A673 (cell line): Measurements from ENCODE around the gene SLC6A12. TPM values are rescaled to one million over a fixed set of nuclear protein-coding genes. Genes with fewer than 3 reads are reported as not detected.

Experiments
- BruUV-seq: library from RNA; stranded (reverse); fragments of 400-500 nt; replicated peaks from 2 replicates; lab custom pipeline; 2021; lab: Mats Ljungman, UMichigan
- CTCF ChIA-PET: fragments of 300-600 bp; sonication (Branson Sonifier 250); formaldehyde crosslinking; loops from one replicate; lab custom pipeline; 2022; ENCODE audit warnings: antibody characterized with exemption; lab: Charles Lee
- POLR2A ChIA-PET: fragments of 300-600 bp; sonication (Branson Sonifier 250); formaldehyde crosslinking; loops from one replicate; lab custom pipeline; 2022; ENCODE audit warnings: antibody characterized with exemption; ENCODE audit not compliant: low non-redundant PET; lab: Charles Lee
- DNase-seq: peaks from one replicate; pipeline ENCODE4 v3.0.0-alpha.2; 2015; ENCODE audit warnings: low spot score
- H3K27ac ChIP-seq: fragments of 200-600 bp; sonication (generic); 2 replicates; pipeline ENCODE4 v1.5.1; 2016; ENCODE audit warnings: mixed run types, low read depth, mild to moderate bottlenecking, mixed read lengths, antibody characterized with exemption, low read length; ENCODE audit not compliant: poor library complexity, severe bottlenecking
- H3K27me3 ChIP-seq: fragments of 200-600 bp; sonication (generic); replicated peaks from 2 replicates; pipeline ENCODE4 v1.6.1; 2017; ENCODE audit warnings: mixed run types, low read depth, mild to moderate bottlenecking, mixed read lengths, antibody characterized with exemption, low read length; ENCODE audit not compliant: insufficient read depth, poor library complexity
- H3K36me3 ChIP-seq: fragments of 200-600 bp; sonication (generic); 2 replicates; pipeline ENCODE4 v1.6.1; 2016; ENCODE audit warnings: mixed run types, mild to moderate bottlenecking, mixed read lengths, antibody characterized with exemption, low read length; ENCODE audit not compliant: insufficient read depth, poor library complexity, severe bottlenecking
- H3K4me1 ChIP-seq: fragments of 200-600 bp; sonication (generic); 2 replicates; pipeline ENCODE4 v1.6.1; 2017; ENCODE audit warnings: mixed run types, mild to moderate bottlenecking, mixed read lengths, antibody characterized with exemption, low read length; ENCODE audit not compliant: insufficient read depth, poor library complexity, severe bottlenecking
- H3K4me3 ChIP-seq: fragments of 200-600 bp; sonication (generic); 2 replicates; pipeline ENCODE4 v1.5.1; 2016; ENCODE audit warnings: low read depth, mixed run types, mild to moderate bottlenecking, mixed read lengths, low read length; ENCODE audit not compliant: poor library complexity, severe bottlenecking
- H3K9me3 ChIP-seq: fragments of 200-600 bp; sonication (generic); 2 replicates; pipeline ENCODE4 v1.6.1; 2016; ENCODE audit warnings: mixed run types, low read depth, mild to moderate bottlenecking, mixed read lengths, antibody characterized with exemption, low read length; ENCODE audit not compliant: poor library complexity, severe bottlenecking
- CTCF ChIP-seq: fragments of 300-800, 200-600 bp; sonication (generic); conservative IDR thresholded peaks from 2 replicates; pipeline ENCODE4 v1.5.1; 2017; ENCODE audit warnings: low read depth, mild to moderate bottlenecking, antibody characterized with exemption, low read length, moderate library complexity, mixed read lengths
- EZH2 ChIP-seq: fragments of 200-600 bp; sonication (generic); IDR thresholded peaks from 2 replicates; pipeline ENCODE4 v1.6.1; 2017; ENCODE audit warnings: borderline replicate concordance, low read depth, mild to moderate bottlenecking, mixed read lengths, antibody characterized with exemption, low read length; ENCODE audit not compliant: poor library complexity, severe bottlenecking
- intact Hi-C: fragments of 100-400 bp; cut with micrococcal nuclease; formaldehyde crosslinking; loops from one replicate; pipeline ENCODE4 v1.10.0; 2022; ENCODE audit not compliant: unreplicated experiment
- total RNA-seq: library from RNA; stranded (reverse); gene quantifications from 2 replicates; pipeline ENCODE4 v1.2.3, GENCODE V29; 2021

SLC6A12 gene
- total RNA-seq, 1 experiment from 2014 or later = not detected

DNA sequence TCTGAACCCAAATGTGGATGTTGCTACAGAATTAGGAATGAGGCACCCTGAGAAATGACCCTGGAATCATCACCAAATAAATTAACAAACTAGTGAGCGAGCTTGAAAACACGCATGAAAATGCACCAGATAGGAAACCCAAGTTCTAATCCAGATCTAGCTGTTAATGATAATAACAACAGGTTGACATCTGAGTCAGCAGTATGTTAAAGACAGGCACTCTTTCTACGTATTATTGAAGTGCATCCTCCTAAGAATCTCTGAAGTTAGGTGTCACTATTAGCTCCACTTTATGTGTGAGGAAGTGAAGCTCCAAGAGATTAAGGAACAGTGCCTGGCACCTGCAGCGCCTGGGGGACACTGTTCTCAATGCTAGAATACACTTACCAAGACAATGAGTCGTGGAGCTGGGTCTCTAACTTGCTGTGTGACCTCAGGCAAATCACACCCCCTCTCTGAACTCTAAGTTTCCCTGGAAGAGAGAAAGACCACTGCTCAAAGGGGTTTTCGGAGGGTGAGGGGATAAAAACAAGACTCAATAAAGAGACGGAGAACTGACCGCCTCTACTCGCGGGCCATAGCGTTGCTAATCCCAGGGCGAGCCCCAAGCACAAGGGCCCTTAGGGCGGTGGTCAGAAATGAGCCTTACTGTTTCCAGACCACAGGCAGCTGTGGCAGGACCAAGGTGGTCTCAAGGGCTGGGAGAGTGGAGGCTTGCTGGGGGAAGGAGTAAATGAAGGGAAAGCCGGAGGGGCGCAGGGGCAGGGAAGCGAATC is 2.1 kb downstream of the SLC6A12 start:
- no peak overlapping the region for H3K4me3 ChIP-seq
- intact Hi-C loops = no loop called here
- H3K9me3 ChIP-seq = no peaks in the 10 kb centered on the region
- TF ChIP-seq EZH2 (no peak), CTCF (no peak)
- peaks cover 17% of the 10 kb centered on the region for H3K27me3 ChIP-seq
- BruUV-seq = no TSS peak
- POLR2A ChIA-PET = no interaction called here
- no peak overlapping the region for H3K27ac ChIP-seq
- H3K36me3 ChIP-seq = no peaks in the 10 kb centered on the region
- no peaks in the 10 kb centered on the region for H3K4me1 ChIP-seq
- DNase-seq = no peak
- CTCF ChIA-PET = no interaction called here

- H3K27ac ChIP-seq = no peak overlapping the region
- no peak overlapping the region for H3K4me3 ChIP-seq
- no peaks in the 10 kb centered on the region for H3K36me3 ChIP-seq
- H3K4me1 ChIP-seq = no peaks in the 10 kb centered on the region
- intact Hi-C loops = no loop called here
- no TSS peak for BruUV-seq
- H3K9me3 ChIP-seq = no peaks in the 10 kb centered on the region
- POLR2A ChIA-PET = no interaction called here
- CTCF ChIA-PET = no interaction called here
- peaks cover 17% of the 10 kb centered on the region for H3K27me3 ChIP-seq
- TF ChIP-seq EZH2 (no peak), CTCF (no peak)
- DNase-seq = no peak
These were observed 2.9 kb downstream of the SLC6A12 start for GRCh38 chr12:211142-211465.

GRCh38 chr12:210277-211141 is 3.4 kb downstream of the SLC6A12 start:
- H3K9me3 ChIP-seq = no peaks in the 10 kb centered on the region
- H3K27me3 ChIP-seq = peaks cover 21% of the 10 kb centered on the region
- no peaks in the 10 kb centered on the region for H3K4me1 ChIP-seq
- no peak overlapping the region for H3K27ac ChIP-seq
- intact Hi-C loops = no loop called here
- CTCF ChIA-PET = no interaction called here
- H3K4me3 ChIP-seq = no peak overlapping the region
- no peak for DNase-seq
- no peak for TF ChIP-seq CTCF
- TF ChIP-seq EZH2 = no peak
- no TSS peak for BruUV-seq
- H3K36me3 ChIP-seq = no peaks in the 10 kb centered on the region
- POLR2A ChIA-PET = no interaction called here
